SHP77 (cell line): Measurements from ENCODE around the gene MACROD1.
"Not testable (repeated sequence)": the region's sequence is repeated elsewhere in the genome, so short reads cannot be mapped to it uniquely, and the experiment has no call there.

Source experiments
- DNase-seq, 2 experiments: peaks; one replicate each; lab custom pipeline; 2025; lab: John Stamatoyannopoulos, UW

MACROD1 gene

GRCh38 chr11:64185693-64186491, 20.0 kb upstream of the MACROD1 start, which contains the start of gene STIP1:
TSS of gene STIP1 (plus strand) at chr11:64186171. CDS start at chr11:64186262, 91 bp downstream.
- peak; percentile 100 for DNase-seq

- DNase-seq = peak in 1 of 2 experiments; percentile 64
Measured at GRCh38 chr11:64185175-64185692, 19.3 kb upstream of the MACROD1 start.

- DNase-seq = no peak
Measured at GRCh38 chr11:64183890-64184289, 18.0 kb upstream of the MACROD1 start.

GRCh38 chr11:64181506-64182411, 15.8 kb upstream of the MACROD1 start:
- peak; percentile 87 to 89 for DNase-seq

GRCh38 chr11:64180891-64181290, 15.0 kb upstream of the MACROD1 start:
- DNase-seq = no peak

GRCh38 chr11:64178951-64179639, 13.2 kb upstream of the MACROD1 start:
- DNase-seq = no peak

GRCh38 chr11:64178203-64178602, 12.3 kb upstream of the MACROD1 start:
- no peak for DNase-seq

- no peak for DNase-seq
Measured at GRCh38 chr11:64176751-64177150, 10.8 kb upstream of the MACROD1 start.

GRCh38 chr11:64173616-64174355, 7.9 kb upstream of the MACROD1 start:
- DNase-seq = no peak

- no peak for DNase-seq
Measured at GRCh38 chr11:64170419-64170818, 4.5 kb upstream of the MACROD1 start.

GRCh38 chr11:64165481-64165841, 452 bp downstream of the MACROD1 start:
- DNase-seq = no peak

GRCh38 chr11:64164392-64165312, 1.3 kb downstream of the MACROD1 start:
- DNase-seq = no peak

GRCh38 chr11:64163951-64164350, 2.0 kb downstream of the MACROD1 start:
- no peak for DNase-seq

- not testable (repeated sequence) for DNase-seq
Measured at GRCh38 chr11:64162769-64163168, 3.1 kb downstream of the MACROD1 start.

- DNase-seq = no peak
Measured at GRCh38 chr11:64161037-64161436, 4.9 kb downstream of the MACROD1 start.

- no peak for DNase-seq
Measured at GRCh38 chr11:64157631-64158394, 8.1 kb downstream of the MACROD1 start.

- DNase-seq = no peak
Measured at GRCh38 chr11:64156235-64157011, 9.5 kb downstream of the MACROD1 start.

- DNase-seq = no peak
Measured at GRCh38 chr11:64153812-64154211, 12.1 kb downstream of the MACROD1 start.
